GM12872 (cell line): ENCODE results near the gene POLR3A.

Experiments used
- TF ChIP-seq, protein P1 (sequence below): IDR thresholded peaks from 3 replicates; pipeline ENCODE4 v1.5.1; 2011; ENCODE audit warnings: low read depth, mild to moderate bottlenecking, low read length, moderate library complexity; ENCODE audit not compliant: insufficient read depth

POLR3A gene

DNA sequence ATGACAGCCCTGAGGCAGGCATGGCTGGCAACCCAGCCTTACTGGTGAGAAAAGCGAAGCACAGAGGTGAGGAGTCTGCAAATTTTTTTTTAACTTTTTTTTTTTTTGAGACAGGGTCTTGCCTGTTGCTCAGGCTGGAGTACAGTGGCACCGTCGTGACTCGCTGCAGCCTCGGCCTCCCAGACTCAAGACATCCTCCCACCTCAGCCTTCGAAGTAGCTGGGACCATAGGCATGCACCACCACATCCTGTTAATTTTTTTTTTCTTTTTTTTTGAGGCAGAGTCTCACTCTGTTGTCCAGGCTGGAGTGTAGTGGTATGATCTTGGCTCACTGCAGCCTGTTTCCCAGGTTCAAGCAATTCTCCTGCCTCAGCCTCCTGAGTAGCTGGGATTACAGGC, 67.6 kb downstream of the POLR3A start:
- TF ChIP-seq, protein P1, sequence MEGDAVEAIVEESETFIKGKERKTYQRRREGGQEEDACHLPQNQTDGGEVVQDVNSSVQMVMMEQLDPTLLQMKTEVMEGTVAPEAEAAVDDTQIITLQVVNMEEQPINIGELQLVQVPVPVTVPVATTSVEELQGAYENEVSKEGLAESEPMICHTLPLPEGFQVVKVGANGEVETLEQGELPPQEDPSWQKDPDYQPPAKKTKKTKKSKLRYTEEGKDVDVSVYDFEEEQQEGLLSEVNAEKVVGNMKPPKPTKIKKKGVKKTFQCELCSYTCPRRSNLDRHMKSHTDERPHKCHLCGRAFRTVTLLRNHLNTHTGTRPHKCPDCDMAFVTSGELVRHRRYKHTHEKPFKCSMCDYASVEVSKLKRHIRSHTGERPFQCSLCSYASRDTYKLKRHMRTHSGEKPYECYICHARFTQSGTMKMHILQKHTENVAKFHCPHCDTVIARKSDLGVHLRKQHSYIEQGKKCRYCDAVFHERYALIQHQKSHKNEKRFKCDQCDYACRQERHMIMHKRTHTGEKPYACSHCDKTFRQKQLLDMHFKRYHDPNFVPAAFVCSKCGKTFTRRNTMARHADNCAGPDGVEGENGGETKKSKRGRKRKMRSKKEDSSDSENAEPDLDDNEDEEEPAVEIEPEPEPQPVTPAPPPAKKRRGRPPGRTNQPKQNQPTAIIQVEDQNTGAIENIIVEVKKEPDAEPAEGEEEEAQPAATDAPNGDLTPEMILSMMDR: no peak

- TF ChIP-seq, protein P1: no peak
These were observed 68.4 kb downstream of the POLR3A start for GRCh38 chr10:77960829-77961329.

GRCh38 chr10:77959887-77960455, 69.3 kb downstream of the POLR3A start:
- TF ChIP-seq, protein P1: no peak

DNA sequence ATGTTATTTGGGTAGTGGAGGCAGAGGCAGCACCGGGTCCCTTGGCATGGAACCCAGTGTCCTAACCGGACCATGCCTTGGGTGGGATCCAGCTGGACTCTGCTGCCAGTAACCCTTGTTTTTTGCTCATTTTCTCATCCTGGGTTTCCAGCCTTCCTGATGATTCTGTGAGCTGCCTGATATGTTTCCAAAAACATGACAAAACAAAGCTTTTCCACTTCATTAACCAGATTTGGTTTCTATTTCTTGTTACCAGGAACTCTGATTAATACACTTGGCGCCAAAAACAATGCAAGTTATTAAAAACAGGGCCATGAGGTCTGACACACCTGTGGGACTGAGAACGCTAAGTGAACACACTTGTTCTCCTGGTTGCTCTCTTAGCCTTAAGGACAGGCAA, 69.9 kb downstream of the POLR3A start:
- TF ChIP-seq, protein P1: no peak

DNA sequence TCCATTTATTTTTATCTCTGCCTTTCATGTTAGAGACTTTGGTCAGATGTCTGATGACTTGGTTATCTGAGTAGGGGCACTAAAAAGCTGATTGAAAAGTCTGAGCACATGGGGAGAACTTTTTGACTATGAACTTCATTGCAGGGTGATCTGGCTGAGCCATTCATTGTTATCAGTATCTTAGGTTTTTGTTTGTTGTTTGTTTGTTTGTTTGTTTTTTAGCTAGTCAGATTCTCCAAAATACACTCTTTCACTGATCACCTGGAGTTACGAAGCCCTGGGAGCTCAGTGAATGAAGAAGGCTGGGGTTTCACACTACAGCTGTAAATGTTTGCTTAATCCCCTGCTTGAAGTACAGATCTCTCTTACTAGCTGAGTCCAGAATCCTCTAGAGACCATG, 74.2 kb downstream of the POLR3A start:
- TF ChIP-seq, protein P1: no peak

- TF ChIP-seq, protein P1: no peak
These were observed 80.1 kb downstream of the POLR3A start for GRCh38 chr10:77949167-77949566.

GRCh38 chr10:77946084-77946483, 83.2 kb downstream of the POLR3A start:
- TF ChIP-seq, protein P1: no peak

GRCh38 chr10:77944519-77944918, 84.8 kb downstream of the POLR3A start:
- TF ChIP-seq, protein P1: no peak
